ENCODE results near the gene SS18L1.

DNA sequence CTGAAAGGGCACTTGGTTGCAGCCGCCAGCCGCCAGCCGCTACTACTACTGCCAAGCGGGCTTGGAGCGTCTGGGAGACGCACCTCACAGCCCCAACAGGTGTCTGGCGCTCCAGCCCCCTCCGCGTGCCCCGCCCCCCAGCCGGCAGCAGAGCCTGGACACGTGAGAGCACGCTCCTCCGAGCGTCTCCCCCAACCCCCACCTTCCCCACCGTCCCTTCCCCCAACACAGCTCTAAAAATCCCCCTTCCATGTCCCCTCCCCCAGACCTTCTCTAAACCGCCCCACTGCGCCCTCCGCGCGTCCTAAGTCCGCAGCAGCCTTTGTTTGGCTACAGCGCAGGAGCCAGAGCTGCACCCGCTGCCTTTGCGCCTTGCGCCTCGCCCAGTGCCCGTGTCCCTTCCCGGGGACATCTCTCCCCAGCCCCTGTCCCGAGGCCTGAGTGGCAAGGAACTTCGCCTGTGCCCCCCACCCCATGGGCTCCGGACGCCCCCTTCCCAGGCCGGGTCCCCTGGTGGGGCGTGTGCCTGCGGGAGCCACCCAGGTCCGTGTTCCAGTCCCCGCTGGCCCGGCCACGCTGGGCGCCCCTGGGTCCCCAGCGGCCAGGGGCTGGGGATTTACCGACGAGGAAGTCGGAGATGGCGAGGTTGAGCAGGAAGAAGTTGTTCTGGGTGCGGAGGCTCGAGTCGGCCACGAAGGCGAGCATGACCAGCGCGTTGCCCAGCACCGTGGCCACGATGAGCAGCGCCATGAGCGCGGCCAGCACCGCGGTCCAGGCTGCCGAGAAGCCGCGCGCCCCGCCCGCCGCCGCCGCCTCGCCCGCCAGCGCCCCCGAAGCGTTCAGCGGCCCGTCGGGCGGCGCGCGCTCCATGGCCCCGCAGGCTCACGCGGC, 75.8 kb downstream of the SS18L1 start:
- TF ChIP-seq POLR2AphosphoS5 (IDR thresholded peaks at IDR 0.05) (no peak), POLR2A (IDR thresholded peaks at IDR 0.05) (no peak), EP300 (IDR thresholded peaks at IDR 0.05) (no peak)
- TF ChIP-seq, protein P1, sequence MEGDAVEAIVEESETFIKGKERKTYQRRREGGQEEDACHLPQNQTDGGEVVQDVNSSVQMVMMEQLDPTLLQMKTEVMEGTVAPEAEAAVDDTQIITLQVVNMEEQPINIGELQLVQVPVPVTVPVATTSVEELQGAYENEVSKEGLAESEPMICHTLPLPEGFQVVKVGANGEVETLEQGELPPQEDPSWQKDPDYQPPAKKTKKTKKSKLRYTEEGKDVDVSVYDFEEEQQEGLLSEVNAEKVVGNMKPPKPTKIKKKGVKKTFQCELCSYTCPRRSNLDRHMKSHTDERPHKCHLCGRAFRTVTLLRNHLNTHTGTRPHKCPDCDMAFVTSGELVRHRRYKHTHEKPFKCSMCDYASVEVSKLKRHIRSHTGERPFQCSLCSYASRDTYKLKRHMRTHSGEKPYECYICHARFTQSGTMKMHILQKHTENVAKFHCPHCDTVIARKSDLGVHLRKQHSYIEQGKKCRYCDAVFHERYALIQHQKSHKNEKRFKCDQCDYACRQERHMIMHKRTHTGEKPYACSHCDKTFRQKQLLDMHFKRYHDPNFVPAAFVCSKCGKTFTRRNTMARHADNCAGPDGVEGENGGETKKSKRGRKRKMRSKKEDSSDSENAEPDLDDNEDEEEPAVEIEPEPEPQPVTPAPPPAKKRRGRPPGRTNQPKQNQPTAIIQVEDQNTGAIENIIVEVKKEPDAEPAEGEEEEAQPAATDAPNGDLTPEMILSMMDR (IDR thresholded peaks at IDR 0.05), result no peak

Data from upper lobe of left lung (tissue), 4 donors.